ENCODE results near the gene SDCCAG8.

- TF ChIP-seq CTCF (IDR thresholded peaks at IDR 0.05; ENCODE audit: poor library complexity) (no peak), EZH2 (IDR thresholded peaks at IDR 0.05; ENCODE audit: borderline replicate concordance) (no peak), EZH2phosphoT487 (IDR thresholded peaks at IDR 0.05; ENCODE audit: low read depth, severe bottlenecking, unreplicated experiment) (no peak)
These were observed 8.9 kb upstream of the SDCCAG8 start for GRCh38 chr1:243246916-243247315.
